Stimulated activated CD4-positive, alpha-beta T cell treated with anti-CD3 and anti-CD28 coated beads, Interleukin-12 subunit alpha, Interleukin-12 subunit beta, amount 100 ng/mL, for 48 hours (primary cell): ENCODE data around the gene TRIM60.
"Not testable (repeated sequence)": the region's sequence is repeated elsewhere in the genome, so short reads cannot be mapped to it uniquely, and the experiment has no call there.

ENCODE experiments used
- DNase-seq, 3 donors: peaks; one replicate each; pipeline ENCODE4 v3.0.0-alpha.2; 2020; ENCODE audit warnings: low read depth in 2 of 3, low spot score in 1 of 3

TRIM60 gene

DNA sequence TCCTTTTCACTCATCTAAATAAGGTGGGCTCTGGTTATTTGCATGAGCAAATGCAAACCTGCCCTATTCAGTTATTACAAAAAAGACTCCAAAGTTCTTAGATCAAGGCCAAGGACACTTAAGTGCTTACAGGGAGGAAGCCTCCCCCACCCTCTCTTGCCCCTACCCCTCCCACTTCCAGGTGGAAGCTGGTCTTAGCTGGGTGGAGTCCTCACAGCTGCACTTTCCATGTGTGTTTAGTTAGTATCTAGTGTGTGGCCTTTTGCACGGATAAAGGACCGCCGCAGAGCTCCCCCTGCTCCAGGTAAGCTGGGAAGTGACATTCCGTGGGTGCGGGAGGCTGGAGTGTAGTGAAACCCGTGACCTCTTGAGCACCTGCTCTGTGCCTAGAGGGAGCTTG is 21.8 kb downstream of the TRIM60 start, which contains the start of gene TRIM75:
Gene TRIM75, plus strand, starts transcription at position 222 of the 400 bp plus-strand sequence. CDS start 5,282 bp downstream, outside the sequence.
- no peak for DNase-seq

- no peak for DNase-seq
These were observed 23.8 kb downstream of the TRIM60 start for GRCh38 chr4:165055601-165056000.

- no peak for DNase-seq
These were observed 26.9 kb downstream of the TRIM60 start for GRCh38 chr4:165058666-165059065.

- no peak for DNase-seq
These were observed 27.6 kb downstream of the TRIM60 start for GRCh38 chr4:165059386-165059785.

DNA sequence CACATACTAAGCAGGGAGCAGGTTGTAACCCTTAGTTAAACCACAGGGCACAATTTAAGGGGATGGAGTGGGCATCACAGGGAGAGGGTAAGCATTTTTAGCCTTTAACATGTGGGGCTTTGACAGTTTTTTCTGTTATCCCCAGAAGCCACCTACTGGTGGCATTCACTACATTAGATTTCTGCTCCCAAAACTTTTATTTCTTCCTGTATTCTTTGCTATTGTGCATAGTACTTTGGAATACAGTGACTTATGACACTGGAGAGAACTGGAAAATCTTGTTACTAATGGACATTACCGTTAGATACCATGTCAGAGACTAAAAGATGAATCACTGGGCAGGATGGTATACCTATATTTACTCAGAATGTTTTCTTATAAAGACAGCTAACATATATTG is 29.1 kb downstream of the TRIM60 start:
- no peak for DNase-seq

DNA sequence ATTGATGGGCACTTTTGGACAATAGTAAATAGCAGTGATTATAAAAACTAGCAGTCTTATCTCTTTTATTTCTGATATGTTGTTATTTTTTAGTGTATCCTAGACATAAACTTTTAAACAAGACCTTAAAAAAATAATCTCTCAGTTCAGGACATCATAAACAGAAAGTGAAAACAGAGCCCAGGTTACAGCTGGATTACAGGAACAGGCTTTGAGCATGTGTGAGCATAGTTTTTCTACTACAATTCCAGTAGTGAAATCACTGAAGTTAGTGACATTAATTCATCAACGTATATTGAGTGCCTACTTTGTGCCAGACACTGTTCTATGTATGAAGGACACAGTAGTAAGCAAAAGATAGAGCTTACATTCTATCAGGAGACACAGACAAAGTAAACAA is 38.8 kb downstream of the TRIM60 start:
- no peak for DNase-seq

DNA sequence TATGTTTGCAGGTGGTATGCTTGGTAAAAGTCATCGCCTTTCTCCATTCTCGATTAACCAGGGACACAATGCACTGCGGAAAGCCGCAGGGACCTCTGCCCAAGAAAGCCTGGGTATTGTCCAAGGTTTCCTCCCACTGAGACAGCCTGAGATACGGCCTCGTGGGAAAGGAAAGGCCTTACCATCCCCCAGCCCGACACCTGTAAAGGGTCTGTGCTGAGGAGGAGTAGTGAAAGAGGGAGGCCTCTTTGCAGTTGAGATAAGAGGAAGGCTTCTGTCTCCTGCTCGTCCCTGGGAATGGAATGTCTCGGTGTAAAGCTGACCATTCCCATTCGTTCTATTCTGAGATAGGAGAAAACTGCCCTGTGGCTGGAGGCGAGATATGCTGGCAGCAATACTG is 41.5 kb downstream of the TRIM60 start:
- DNase-seq: not testable (repeated sequence)

DNA sequence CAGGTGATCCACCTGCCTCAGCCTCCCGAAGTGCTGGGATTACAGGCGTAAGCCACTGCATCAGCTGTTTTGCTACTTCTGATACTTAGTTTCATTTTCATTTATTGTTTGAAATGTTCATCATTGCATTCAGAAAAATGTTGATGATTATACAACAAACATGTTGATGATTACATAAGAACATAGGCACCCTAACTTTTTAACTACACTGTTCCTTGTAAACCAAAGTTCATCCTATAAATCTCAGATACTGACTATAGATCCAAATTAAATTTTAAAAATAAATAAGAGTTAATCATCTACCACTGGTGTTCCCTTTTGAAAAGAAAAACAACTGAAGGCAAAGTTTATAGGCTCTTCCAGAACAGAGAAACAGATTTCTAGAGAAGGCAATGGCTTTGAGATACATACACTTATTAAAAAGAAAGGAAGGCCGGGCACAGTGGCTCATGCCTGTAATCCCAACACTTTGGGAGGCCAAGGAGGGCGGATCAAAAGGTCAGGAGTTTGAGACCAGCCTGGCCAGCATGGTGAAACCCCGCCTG is 45.3 kb downstream of the TRIM60 start:
- DNase-seq: no peak

DNA sequence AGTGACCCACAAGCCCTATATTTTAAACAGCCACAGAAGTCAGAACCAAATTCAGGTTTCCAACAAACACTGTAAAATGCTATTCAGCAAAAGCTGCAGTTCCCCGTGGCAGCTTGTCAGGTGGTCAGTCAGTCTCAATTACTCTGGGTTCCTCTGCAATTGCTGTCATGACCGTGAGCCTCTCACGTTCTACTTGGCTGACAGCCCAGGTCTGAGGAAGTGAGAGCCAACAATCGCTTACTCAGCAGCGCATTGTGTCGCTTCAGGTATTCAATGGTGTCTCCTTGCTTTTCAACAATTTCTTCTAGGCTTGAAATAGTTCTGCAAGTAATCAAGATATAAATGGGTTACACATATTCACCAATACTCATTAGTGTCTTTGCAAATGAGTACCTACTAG is 47.7 kb downstream of the TRIM60 start:
- DNase-seq: no peak

GRCh38 chr4:165084787-165085186 is 53.0 kb downstream of the TRIM60 start:
- DNase-seq: not testable (repeated sequence)

- DNase-seq: no peak
These were observed 54.1 kb downstream of the TRIM60 start for GRCh38 chr4:165085946-165086345.

DNA sequence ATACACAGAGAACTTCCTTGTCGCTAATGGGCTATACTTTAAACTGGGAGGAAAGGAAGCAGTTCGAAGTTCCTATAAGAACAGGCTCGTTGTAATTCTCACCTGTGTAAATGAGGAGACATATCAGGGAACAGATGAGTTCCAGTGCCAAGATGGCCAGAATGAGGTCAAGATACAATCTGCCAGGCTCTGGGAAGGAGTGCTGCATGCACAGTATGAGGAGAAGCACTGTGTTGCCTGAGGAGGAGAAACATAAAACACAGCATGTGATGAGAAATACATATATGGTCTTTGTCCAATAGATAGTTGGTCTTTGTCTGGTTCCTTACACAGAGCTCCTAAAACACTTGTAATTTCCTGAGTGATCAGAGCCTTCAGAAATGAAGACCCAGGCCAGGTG is 56.6 kb downstream of the TRIM60 start:
- DNase-seq: no peak
